CD4-positive, alpha-beta T cell (primary cell): ENCODE results near the gene RAPGEF4. TPM values are rescaled to one million over a fixed set of nuclear protein-coding genes. Genes with fewer than 3 reads are reported as not detected.

Experiments used
- ATAC-seq: fragments of 200-7000 bp; cut with Tn5 transposase; one replicate; pipeline ENCODE4 v1.10.0; 2022; ENCODE audit warnings: mild to moderate bottlenecking; ENCODE audit not compliant: poor library complexity
- CTCF ChIA-PET: fragments of 350-600 bp; sonication (Branson Sonifier 250); formaldehyde crosslinking; loops from one replicate; lab custom pipeline; 2021; ENCODE audit warnings: antibody characterized with exemption, inconsistent platforms; lab: Charles Lee
- POLR2A ChIA-PET: fragments of 350-600 bp; sonication (Branson Sonifier 250); formaldehyde crosslinking; loops from one replicate; lab custom pipeline; 2021; ENCODE audit warnings: antibody characterized with exemption, inconsistent platforms; lab: Charles Lee
- DNase-seq, 14 experiments: peaks; one replicate each; pipeline ENCODE4 v3.0.0-alpha.2; 2013 to 2020; ENCODE audit warnings: mixed read lengths in 2 of 14
- H3K27ac ChIP-seq, 2 donors: one replicate each; pipeline versions ENCODE4 v1.5.1 to v1.7.0; 2013; ENCODE audit warnings: low read length in 2 of 2, low read depth in 1 of 2, mild to moderate bottlenecking in 1 of 2
- H3K27me3 ChIP-seq, 2 experiments: 1 replicate in 1 of 2; 2 replicates in 1 of 2; pipeline versions ENCODE4 v1.6.1 to v1.7.0; 2013; ENCODE audit warnings: low read length in 2 of 2, control low read depth in 1 of 2, mild to moderate bottlenecking in 1 of 2, moderate library complexity in 1 of 2; ENCODE audit not compliant: insufficient read depth in 2 of 2, control insufficient read depth in 1 of 2
- H3K36me3 ChIP-seq: one replicate; pipeline ENCODE4 v1.6.1; 2013; ENCODE audit warnings: low read length, control low read depth; ENCODE audit not compliant: insufficient read depth
- H3K4me1 ChIP-seq: one replicate; pipeline ENCODE4 v1.6.1; 2013; ENCODE audit warnings: low read length, control low read depth; ENCODE audit not compliant: insufficient read depth
- H3K4me3 ChIP-seq: one replicate; pipeline ENCODE4 v1.5.1; 2013; ENCODE audit warnings: mild to moderate bottlenecking, low read length, moderate library complexity
- H3K9me3 ChIP-seq, 2 experiments: 1 replicate in 1 of 2; 2 replicates in 1 of 2; pipeline versions ENCODE4 v1.6.1 to v1.7.0; 2013; ENCODE audit warnings: low read length in 2 of 2, mild to moderate bottlenecking in 2 of 2, control low read depth in 1 of 2, moderate library complexity in 1 of 2; ENCODE audit not compliant: control insufficient read depth in 1 of 2, insufficient read depth in 1 of 2
- H3K27ac Mint-ChIP-seq: one replicate; pipeline ENCODE4 v1.8.0; 2020; ENCODE audit warnings: mixed read lengths
- H3K27me3 Mint-ChIP-seq: one replicate; pipeline ENCODE4 v1.8.0; 2021; ENCODE audit warnings: mixed read lengths
- H3K36me3 Mint-ChIP-seq: one replicate; pipeline ENCODE4 v1.8.0; 2021; ENCODE audit warnings: low read depth, mixed read lengths
- H3K4me1 Mint-ChIP-seq: one replicate; pipeline ENCODE4 v1.8.0; 2021; ENCODE audit warnings: low read depth, mixed read lengths
- H3K4me3 Mint-ChIP-seq: one replicate; pipeline ENCODE4 v1.8.0; 2020; ENCODE audit warnings: mild to moderate bottlenecking, mixed read lengths
- H3K9me3 Mint-ChIP-seq: one replicate; pipeline ENCODE4 v1.8.0; 2020; ENCODE audit warnings: mixed read lengths
- CTCF ChIP-seq: fragments of 200-600 bp; IDR thresholded peaks from one replicate; pipeline ENCODE4 v1.8.0; 2022; ENCODE audit warnings: antibody characterized with exemption, mild to moderate bottlenecking
- intact Hi-C, 2 experiments: fragments of 100-400 bp; cut with DNase I in 1 of 2; cut with micrococcal nuclease in 1 of 2; formaldehyde crosslinking; loops; one replicate each; pipeline versions ENCODE4 v1.15.1 to v1.9.0; 2023 to 2025; cut with DNase I, micrococcal nuclease
- total RNA-seq, 174 experiments: library from RNA in 2 of 174; stranded (reverse) in 2 of 174; gene quantifications; one replicate each; pipeline ENCODE4 v1.2.3 and lab custom pipeline; 2021 to 2026

Gene RAPGEF4
- total RNA-seq, 2 experiments from 2014 or later: 0.69 to 0.73 TPM

GRCh38 chr2:172702451-172702850 is 33.2 kb upstream of the RAPGEF4 start:
- Mint-ChIP-seq H3K36me3 (no peaks in the 10 kb centered on the region), H3K4me3 (no peak overlapping the region), H3K27ac (no peak overlapping the region), H3K9me3 (no peaks in the 10 kb centered on the region), H3K4me1 (no peaks in the 10 kb centered on the region), H3K27me3 (peaks cover 9% of the 10 kb centered on the region)
- no peak overlapping the region for H3K4me3 ChIP-seq
- no peak for ATAC-seq
- no peak for TF ChIP-seq CTCF
- H3K27ac ChIP-seq: no peak overlapping the region
- ChIA-PET CTCF (no interaction called here), POLR2A (no interaction called here)
- no peak for DNase-seq
- no peaks in the 10 kb centered on the region for H3K4me1 ChIP-seq
- intact Hi-C loops: loop anchor here (10.0 kb wide), 2 partner anchors 528 to 1128 kb away; no protein-coding TSS in a partner anchor
- peaks cover 0 to 8% of the 10 kb centered on the region in 2 experiments for H3K9me3 ChIP-seq
- H3K27me3 ChIP-seq: no peaks in the 10 kb centered on the region
- no peaks in the 10 kb centered on the region for H3K36me3 ChIP-seq

- Mint-ChIP-seq H3K36me3 (no peaks in the 10 kb centered on the region), H3K4me3 (no peak overlapping the region), H3K4me1 (no peaks in the 10 kb centered on the region), H3K9me3 (no peaks in the 10 kb centered on the region), H3K27me3 (peaks cover 14% of the 10 kb centered on the region), H3K27ac (no peak overlapping the region)
- Histone ChIP-seq H3K9me3 (peaks cover 0 to 8% of the 10 kb centered on the region in 2 experiments), H3K27ac (no peak overlapping the region), H3K27me3 (no peaks in the 10 kb centered on the region), H3K4me3 (no peak overlapping the region), H3K36me3 (no peaks in the 10 kb centered on the region), H3K4me1 (no peaks in the 10 kb centered on the region)
- ATAC-seq: no peak
- intact Hi-C loops: loop anchor here (10.0 kb wide), 2 partner anchors 530 to 1130 kb away; no protein-coding TSS in a partner anchor
- CTCF ChIA-PET: no interaction called here
- peak; percentile 51 for TF ChIP-seq CTCF
- DNase-seq: peak in 3 of 14 experiments; percentile 8 to 22 (median 10)
- POLR2A ChIA-PET: no interaction called here
Observed at GRCh38 chr2:172704072-172704936, 31.3 kb upstream of the RAPGEF4 start.

DNA sequence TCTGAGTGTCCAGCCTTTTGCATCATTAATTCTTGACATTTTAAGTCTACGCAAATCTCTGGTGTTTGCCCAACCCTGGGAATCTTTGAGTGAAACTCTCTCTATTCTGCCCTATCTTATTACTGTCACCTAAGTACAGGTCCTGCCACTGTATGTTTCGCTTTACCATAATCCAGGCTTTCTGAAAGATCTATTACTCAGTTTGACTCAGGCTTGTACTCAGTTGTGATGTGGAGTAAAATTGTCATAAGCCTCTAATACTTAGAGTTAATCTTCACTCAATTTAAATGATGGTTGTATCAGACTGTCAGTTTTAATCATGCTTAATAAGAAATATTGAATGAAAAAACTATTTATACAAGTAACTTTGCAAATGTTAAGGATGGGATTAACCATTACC is 30.3 kb upstream of the RAPGEF4 start:
- no peak for DNase-seq
- Mint-ChIP-seq H3K4me1 (no peaks in the 10 kb centered on the region), H3K36me3 (no peaks in the 10 kb centered on the region), H3K27me3 (peaks cover 14% of the 10 kb centered on the region), H3K9me3 (no peaks in the 10 kb centered on the region), H3K27ac (no peak overlapping the region), H3K4me3 (no peak overlapping the region)
- Histone ChIP-seq H3K9me3 (peaks cover 0 to 6% of the 10 kb centered on the region in 2 experiments), H3K4me1 (no peaks in the 10 kb centered on the region), H3K36me3 (no peaks in the 10 kb centered on the region), H3K27me3 (no peaks in the 10 kb centered on the region), H3K27ac (no peak overlapping the region), H3K4me3 (no peak overlapping the region)
- no peak for TF ChIP-seq CTCF
- intact Hi-C loops: loop anchor here (10.0 kb wide), 2 partner anchors 531 to 1131 kb away; no protein-coding TSS in a partner anchor
- no peak for ATAC-seq
- POLR2A ChIA-PET: no interaction called here
- CTCF ChIA-PET: no interaction called here
